Right lobe of liver (tissue), 6 donors: ENCODE data around the gene MAPK14. TPM values are rescaled to one million over a fixed set of nuclear protein-coding genes. Genes with fewer than 3 reads are reported as not detected.

ENCODE experiments used
- ATAC-seq, 4 donors: fragments of 200-7000 bp; cut with Tn5 transposase; one replicate each; pipeline ENCODE4 v1.9.1; 2020; ENCODE audit warnings: mild to moderate bottlenecking in 4 of 4, moderate library complexity in 4 of 4
- DNase-seq, 3 donors: peaks; one replicate each; pipeline ENCODE4 v3.0.0-alpha.2; 2020
- H3K27ac ChIP-seq, 3 donors: fragments of 200-600 bp; one replicate each; pipeline ENCODE4 v1.8.0; 2022
- H3K27me3 ChIP-seq, 2 donors: fragments of 200-600 bp; one replicate each; pipeline ENCODE4 v1.8.0; 2022
- H3K36me3 ChIP-seq, 4 donors: fragments of 200-600 bp; sonication (generic) in 1 of 4; one replicate each; pipeline versions ENCODE4 v1.5.1 to v1.8.0; 2017 to 2022; ENCODE audit warnings: control low read depth in 1 of 4
- H3K4me1 ChIP-seq, 4 donors: fragments of 200-600 bp; sonication (generic) in 1 of 4; one replicate each; pipeline versions ENCODE4 v1.5.1 to v1.8.0; 2017 to 2022; ENCODE audit warnings: control low read depth in 1 of 4
- H3K4me3 ChIP-seq, 3 donors: fragments of 200-600 bp; one replicate each; pipeline ENCODE4 v1.8.0; 2022
- H3K9me3 ChIP-seq, 4 donors: fragments of 200-600 bp; sonication (generic) in 1 of 4; one replicate each; pipeline versions ENCODE4 v1.5.1 to v1.8.0; 2017 to 2022; ENCODE audit warnings: control low read depth in 1 of 4
- CTCF ChIP-seq, 4 donors: fragments of 200-600 bp in 3 of 4; fragments of 450-650 bp in 1 of 4; IDR thresholded peaks; one replicate each; pipeline versions ENCODE4 v1.5.1 to v1.8.0; 2016 to 2022; ENCODE audit warnings: antibody characterized with exemption in 4 of 4, mild to moderate bottlenecking in 2 of 4
- POLR2A ChIP-seq: fragments of 450-650 bp; IDR thresholded peaks from one replicate; pipeline ENCODE4 v1.6.1; 2017; ENCODE audit warnings: antibody characterized with exemption, mild to moderate bottlenecking
- WGBS: methylation state at CpG from one replicate; pipeline ENCODE4 v1.1.6; 2018; ENCODE audit warnings: low coverage, low lambda C conversion rate; ENCODE audit not compliant: insufficient coverage; ENCODE audit errors: missing lambda C conversion rate; 5-methylcytosine and 5-hydroxymethylcytosine counted together
- intact Hi-C, 2 donors: fragments of 100-400 bp; cut with DNase I; formaldehyde crosslinking; loops; one replicate each; pipeline versions ENCODE4 v1.11.2 to v1.14.1; 2022
- total RNA-seq, 6 experiments: library from RNA; depleted of rRNA in 2 of 6; stranded (reverse); fragments of >200 nt in 2 of 6; fragmentation: NEBNext Ultra II Directional in 3 of 6; extraction: Animal tissue kit (Norgen Biotek cat#: 25700) in 3 of 6; gene quantifications; one replicate each; pipeline versions ENCODE4 v1.1.0 to v1.2.4, GENCODE V29; 2016 to 2023
- donor health status: DM: no; HTN: yes; CAD: no.
- donor health status: DM: no; HTN: no; CAD: no.
- donor health status: DM: no; HTN: no; CAD: no.
- donor health status: DM: no; HTN: yes; CAD: no.
- donor health status: DM: no; HTN: yes; CAD: no.

The MAPK14 gene
- total RNA-seq, 6 experiments from 2014 or later: 37.9 to 53.3 (median 45.3) TPM

GRCh38 chr6:36050947-36051710 is 23.5 kb downstream of the MAPK14 start:
- intact Hi-C loops: no loop called here
- Histone ChIP-seq H3K27ac (no peak overlapping the region), H3K4me3 (no peak overlapping the region), H3K9me3 (no peaks in the 10 kb centered on the region), H3K27me3 (no peaks in the 10 kb centered on the region), H3K36me3 (peaks cover 0 to 11% (median 0%) of the 10 kb centered on the region in 4 donors), H3K4me1 (peaks cover 0 to 14% (median 0%) of the 10 kb centered on the region in 4 donors)
- ATAC-seq: peak in 1 of 4 donors; percentile 9
- TF ChIP-seq CTCF (IDR thresholded peaks at IDR 0.05) (no peak), POLR2A (no peak)
- 88% methylated on average over 7 of the region's 16 CpGs for WGBS
- DNase-seq: no peak

GRCh38 chr6:36052097-36052496 is 24.5 kb downstream of the MAPK14 start:
- Histone ChIP-seq H3K9me3 (no peaks in the 10 kb centered on the region), H3K36me3 (peaks cover 0 to 11% (median 0%) of the 10 kb centered on the region in 4 donors), H3K27me3 (no peaks in the 10 kb centered on the region), H3K27ac (no peak overlapping the region), H3K4me1 (peaks cover 0 to 18% (median 0%) of the 10 kb centered on the region in 4 donors), H3K4me3 (no peak overlapping the region)
- TF ChIP-seq POLR2A: no peak
- TF ChIP-seq CTCF (IDR thresholded peaks at IDR 0.05): no peak
- DNase-seq (no peak), ATAC-seq (no peak)
- WGBS: 77% methylated on average over 2 of the region's 2 CpGs
- intact Hi-C loops: no loop called here

GRCh38 chr6:36053878-36054277 is 26.3 kb downstream of the MAPK14 start:
- Histone ChIP-seq H3K4me1 (peaks cover 0 to 18% (median 0%) of the 10 kb centered on the region in 4 donors), H3K27me3 (no peaks in the 10 kb centered on the region), H3K9me3 (no peaks in the 10 kb centered on the region), H3K4me3 (no peak overlapping the region), H3K36me3 (peaks cover 0 to 11% (median 0%) of the 10 kb centered on the region in 4 donors), H3K27ac (no peak overlapping the region)
- TF ChIP-seq CTCF (IDR thresholded peaks at IDR 0.05): no peak
- TF ChIP-seq POLR2A: no peak
- no peak for DNase-seq
- 56% methylated on average over 2 of the region's 2 CpGs for WGBS
- intact Hi-C loops: no loop called here
- ATAC-seq: no peak

GRCh38 chr6:36054415-36054814 is 26.8 kb downstream of the MAPK14 start:
- H3K27ac ChIP-seq: no peak overlapping the region
- intact Hi-C loops: no loop called here
- WGBS: 86% methylated on average over 2 of the region's 2 CpGs
- H3K4me1 ChIP-seq: peaks cover 0 to 18% (median 0%) of the 10 kb centered on the region in 4 donors
- TF ChIP-seq POLR2A (no peak), CTCF (IDR thresholded peaks at IDR 0.05) (no peak)
- ATAC-seq (no peak), DNase-seq (no peak)
- no peaks in the 10 kb centered on the region for H3K9me3 ChIP-seq
- no peaks in the 10 kb centered on the region for H3K27me3 ChIP-seq
- H3K36me3 ChIP-seq: peaks cover 0 to 11% (median 0%) of the 10 kb centered on the region in 4 donors
- no peak overlapping the region for H3K4me3 ChIP-seq
